Activated naive CD8-positive, alpha-beta T cell treated with anti-CD3 and anti-CD28 coated beads, Interleukin-2, amount 50 U/mL, for 24 hours (primary cell): ENCODE results near the gene RNPEP.
"Not testable (repeated sequence)": the region's sequence is repeated elsewhere in the genome, so short reads cannot be mapped to it uniquely, and the experiment has no call there.

Experiments used
- ATAC-seq: fragments of 150-1000 bp; cut with Tn5 transposase; one replicate; pipeline ENCODE4 v1.10.0; 2021
- DNase-seq: peaks from one replicate; pipeline ENCODE4 v3.0.0; 2021
- H3K27ac Mint-ChIP-seq: one replicate; pipeline ENCODE4 v1.8.0; 2021; ENCODE audit warnings: mild to moderate bottlenecking, mixed read lengths
- H3K27me3 Mint-ChIP-seq: one replicate; pipeline ENCODE4 v1.8.0; 2021; ENCODE audit warnings: mixed read lengths
- H3K36me3 Mint-ChIP-seq: one replicate; pipeline ENCODE4 v1.8.0; 2021; ENCODE audit warnings: low read depth, mixed read lengths
- H3K4me1 Mint-ChIP-seq: one replicate; pipeline ENCODE4 v1.8.0; 2021; ENCODE audit warnings: mixed read lengths
- H3K4me3 Mint-ChIP-seq: one replicate; pipeline ENCODE4 v1.8.0; 2021; ENCODE audit warnings: mild to moderate bottlenecking, moderate library complexity, mixed read lengths
- H3K9me3 Mint-ChIP-seq: one replicate; pipeline ENCODE4 v1.8.0; 2021; ENCODE audit warnings: mixed read lengths

Gene RNPEP

GRCh38 chr1:202012544-202013478, 30.4 kb downstream of the RNPEP start:
- no peak overlapping the region for H3K4me3 Mint-ChIP-seq
- DNase-seq, result no peak
- H3K4me1 Mint-ChIP-seq, result no peaks in the 10 kb centered on the region
- no peak for ATAC-seq
- no peaks in the 10 kb centered on the region for H3K9me3 Mint-ChIP-seq
- H3K27ac Mint-ChIP-seq, result no peak overlapping the region
- H3K27me3 Mint-ChIP-seq, result peaks cover 2% of the 10 kb centered on the region
- no peaks in the 10 kb centered on the region for H3K36me3 Mint-ChIP-seq

- DNase-seq (no peak), ATAC-seq (no peak)
- Mint-ChIP-seq H3K27me3 (peaks cover 2% of the 10 kb centered on the region), H3K36me3 (no peaks in the 10 kb centered on the region), H3K9me3 (no peaks in the 10 kb centered on the region), H3K4me1 (no peaks in the 10 kb centered on the region), H3K4me3 (no peak overlapping the region), H3K27ac (no peak overlapping the region)
Observed at GRCh38 chr1:202013603-202014002, 31.2 kb downstream of the RNPEP start.

- Mint-ChIP-seq H3K36me3 (no peaks in the 10 kb centered on the region), H3K27me3 (peaks cover 5% of the 10 kb centered on the region), H3K4me3 (no peak overlapping the region), H3K27ac (no peak overlapping the region), H3K9me3 (no peaks in the 10 kb centered on the region), H3K4me1 (no peaks in the 10 kb centered on the region)
- no peak for ATAC-seq
- DNase-seq, result no peak
Observed at GRCh38 chr1:202014060-202014459, 31.6 kb downstream of the RNPEP start.

GRCh38 chr1:202014915-202015661, 32.6 kb downstream of the RNPEP start:
- DNase-seq, result no peak
- H3K27ac Mint-ChIP-seq, result no peak overlapping the region
- H3K4me1 Mint-ChIP-seq, result no peaks in the 10 kb centered on the region

GRCh38 chr1:202015662-202015937, 33.2 kb downstream of the RNPEP start:
- no peak overlapping the region for H3K27ac Mint-ChIP-seq
- no peaks in the 10 kb centered on the region for H3K4me1 Mint-ChIP-seq

More at GRCh38 chr1:202014915-202015661, 32.6 kb downstream of the RNPEP start:
- no peaks in the 10 kb centered on the region for H3K9me3 Mint-ChIP-seq
- ATAC-seq, result no peak
- H3K4me3 Mint-ChIP-seq, result no peak overlapping the region
- H3K36me3 Mint-ChIP-seq, result no peaks in the 10 kb centered on the region
- H3K27me3 Mint-ChIP-seq, result peaks cover 5% of the 10 kb centered on the region

GRCh38 chr1:202016022-202016810, 33.8 kb downstream of the RNPEP start:
- H3K27me3 Mint-ChIP-seq, result peaks cover 5% of the 10 kb centered on the region
- H3K4me3 Mint-ChIP-seq, result no peak overlapping the region
- no peaks in the 10 kb centered on the region for H3K4me1 Mint-ChIP-seq
- no peak overlapping the region for H3K27ac Mint-ChIP-seq
- no peaks in the 10 kb centered on the region for H3K9me3 Mint-ChIP-seq
- ATAC-seq (no peak), DNase-seq (no peak)
- no peaks in the 10 kb centered on the region for H3K36me3 Mint-ChIP-seq

More at GRCh38 chr1:202015662-202015937, 33.2 kb downstream of the RNPEP start:
- no peak for ATAC-seq
- Mint-ChIP-seq H3K9me3 (no peaks in the 10 kb centered on the region), H3K4me3 (no peak overlapping the region), H3K36me3 (no peaks in the 10 kb centered on the region), H3K27me3 (peaks cover 5% of the 10 kb centered on the region)
- DNase-seq, result no peak

GRCh38 chr1:202016811-202017748, 34.6 kb downstream of the RNPEP start:
- DNase-seq, result no peak

GRCh38 chr1:202017749-202018467, 35.5 kb downstream of the RNPEP start:
- no peak overlapping the region for H3K27ac Mint-ChIP-seq
- H3K27me3 Mint-ChIP-seq, result peaks cover 6% of the 10 kb centered on the region

More at GRCh38 chr1:202016811-202017748, 34.6 kb downstream of the RNPEP start:
- Mint-ChIP-seq H3K9me3 (no peaks in the 10 kb centered on the region), H3K4me1 (no peaks in the 10 kb centered on the region), H3K36me3 (no peaks in the 10 kb centered on the region), H3K27ac (no peak overlapping the region), H3K4me3 (no peak overlapping the region), H3K27me3 (peaks cover 5% of the 10 kb centered on the region)
- no peak for ATAC-seq

GRCh38 chr1:202018468-202019234, 36.2 kb downstream of the RNPEP start:
- no peak overlapping the region for H3K4me3 Mint-ChIP-seq
- no peaks in the 10 kb centered on the region for H3K9me3 Mint-ChIP-seq
- no peak for ATAC-seq
- H3K27ac Mint-ChIP-seq, result no peak overlapping the region
- H3K4me1 Mint-ChIP-seq, result no peaks in the 10 kb centered on the region
- DNase-seq, result no peak
- H3K27me3 Mint-ChIP-seq, result peaks cover 6% of the 10 kb centered on the region
- H3K36me3 Mint-ChIP-seq, result no peaks in the 10 kb centered on the region

More at GRCh38 chr1:202017749-202018467, 35.5 kb downstream of the RNPEP start:
- H3K4me3 Mint-ChIP-seq, result no peak overlapping the region
- DNase-seq, result no peak
- no peaks in the 10 kb centered on the region for H3K9me3 Mint-ChIP-seq
- no peaks in the 10 kb centered on the region for H3K4me1 Mint-ChIP-seq
- no peaks in the 10 kb centered on the region for H3K36me3 Mint-ChIP-seq
- no peak for ATAC-seq

GRCh38 chr1:202019235-202019558, 36.7 kb downstream of the RNPEP start:
- DNase-seq, ATAC-seq, H3K9me3 Mint-ChIP-seq, H3K27me3 Mint-ChIP-seq, H3K36me3 Mint-ChIP-seq, H3K4me3 Mint-ChIP-seq, H3K27ac Mint-ChIP-seq, H3K4me1 Mint-ChIP-seq: not testable (repeated sequence)

GRCh38 chr1:202023001-202023433, 40.6 kb downstream of the RNPEP start:
- Mint-ChIP-seq H3K4me1 (no peaks in the 10 kb centered on the region), H3K4me3 (no peak overlapping the region)

GRCh38 chr1:202029171-202029665, 46.8 kb downstream of the RNPEP start:
- H3K4me3 Mint-ChIP-seq, result no peak overlapping the region
- DNase-seq (no peak), ATAC-seq (no peak)
- H3K36me3 Mint-ChIP-seq, result no peaks in the 10 kb centered on the region
- H3K27ac Mint-ChIP-seq, result no peak overlapping the region
- no peaks in the 10 kb centered on the region for H3K27me3 Mint-ChIP-seq
- no peaks in the 10 kb centered on the region for H3K4me1 Mint-ChIP-seq
- no peaks in the 10 kb centered on the region for H3K9me3 Mint-ChIP-seq

More at GRCh38 chr1:202023001-202023433, 40.6 kb downstream of the RNPEP start:
- H3K27me3 Mint-ChIP-seq, result peaks cover 5% of the 10 kb centered on the region
- ATAC-seq (no peak), DNase-seq (no peak)
- no peaks in the 10 kb centered on the region for H3K9me3 Mint-ChIP-seq
- no peaks in the 10 kb centered on the region for H3K36me3 Mint-ChIP-seq
- no peak overlapping the region for H3K27ac Mint-ChIP-seq
